IMR-90 (cell line): ENCODE data around the gene FASTKD1. TPM values are rescaled to one million over a fixed set of nuclear protein-coding genes. Genes with fewer than 3 reads are reported as not detected.

Source experiments
- ATAC-seq: fragments of 200-7000 bp; cut with Tn5 transposase; 2 replicates; pipeline ENCODE4 v1.9.1; 2020; ENCODE audit warnings: low read depth, mild to moderate bottlenecking, moderate library complexity
- BruUV-seq: library from RNA; stranded (reverse); fragments of 400-500 nt; replicated peaks from 2 replicates; lab custom pipeline; 2021; lab: Mats Ljungman, UMichigan
- CTCF ChIA-PET: fragments of 300-600 bp; formaldehyde crosslinking; extraction: SDS; loops from one replicate; lab custom pipeline; 2021; ENCODE audit warnings: antibody characterized with exemption; lab: Yijun Ruan, JAX
- POLR2A ChIA-PET: fragments of 300-600 bp; sonication (Branson Sonifier 250); formaldehyde crosslinking; loops from one replicate; lab custom pipeline; 2022; ENCODE audit warnings: antibody characterized with exemption; ENCODE audit not compliant: unreplicated experiment; lab: Charles Lee
- DNase-seq: peaks from one replicate; pipeline ENCODE4 v3.0.0; 2013
- H2AFZ ChIP-seq: replicated peaks from 2 replicates; pipeline ENCODE3; 2013; ENCODE audit warnings: low read length, mild to moderate bottlenecking; ENCODE audit not compliant: poor library complexity
- H2AK5ac ChIP-seq: 2 replicates; pipeline ENCODE4 v1.6.1; 2013; ENCODE audit warnings: low read depth, low read length, inconsistent platforms
- H2AK9ac ChIP-seq: replicated peaks from 2 replicates; pipeline ENCODE3; 2013; ENCODE audit warnings: mild to moderate bottlenecking, low read depth, low read length, moderate library complexity; ENCODE audit not compliant: poor library complexity
- H2BK120ac ChIP-seq: 2 replicates; pipeline ENCODE4 v1.6.1; 2013; ENCODE audit warnings: low read depth, low read length, inconsistent platforms
- H2BK15ac ChIP-seq: 3 replicates; pipeline ENCODE4 v1.6.1; 2013; ENCODE audit warnings: low read depth, low read length, inconsistent platforms
- H2BK20ac ChIP-seq: 2 replicates; pipeline ENCODE4 v1.6.1; 2013; ENCODE audit warnings: low read depth, mild to moderate bottlenecking, inconsistent platforms, low read length, moderate library complexity
- H2BK5ac ChIP-seq: 2 replicates; pipeline ENCODE4 v1.6.1; 2013; ENCODE audit warnings: mild to moderate bottlenecking, low read depth, low read length, inconsistent platforms; ENCODE audit not compliant: poor library complexity, severe bottlenecking
- H3K14ac ChIP-seq: replicated peaks from 2 replicates; pipeline ENCODE4 v1.6.1; 2013; ENCODE audit warnings: low read depth, low read length, inconsistent platforms
- H3K18ac ChIP-seq: 2 replicates; pipeline ENCODE4 v1.6.1; 2013; ENCODE audit warnings: low read depth, low read length, control low read depth
- H3K23ac ChIP-seq: 2 replicates; pipeline ENCODE4 v1.6.1; 2013; ENCODE audit warnings: low read depth, low read length, inconsistent platforms
- H3K27ac ChIP-seq: 2 replicates; pipeline ENCODE4 v1.5.1; 2013; ENCODE audit warnings: mild to moderate bottlenecking, control low read depth, low read length; ENCODE audit not compliant: insufficient read depth
- H3K27me3 ChIP-seq: 2 replicates; pipeline ENCODE4 v1.6.1; 2013; ENCODE audit warnings: low read length; ENCODE audit not compliant: control insufficient read depth, insufficient read depth
- H3K36me3 ChIP-seq: 2 replicates; pipeline ENCODE4 v1.6.1; 2013; ENCODE audit warnings: low read length, mixed read lengths; ENCODE audit not compliant: control insufficient read depth, insufficient read depth
- H3K4ac ChIP-seq: 2 replicates; pipeline ENCODE4 v1.6.1; 2013; ENCODE audit warnings: low read depth, low read length, inconsistent platforms
- H3K4me1 ChIP-seq: 2 replicates; pipeline ENCODE4 v1.6.1; 2013; ENCODE audit warnings: low read length, mixed read lengths; ENCODE audit not compliant: control insufficient read depth, insufficient read depth
- H3K4me2 ChIP-seq: 2 replicates; pipeline ENCODE4 v1.6.1; 2013; ENCODE audit warnings: low read depth, mild to moderate bottlenecking, control low read depth, low read length, moderate library complexity
- H3K4me3 ChIP-seq: 2 replicates; pipeline ENCODE4 v1.5.1; 2013; ENCODE audit warnings: low read depth, mild to moderate bottlenecking, control low read depth, low read length, moderate library complexity; ENCODE audit not compliant: insufficient read depth
- H3K56ac ChIP-seq: 2 replicates; pipeline ENCODE4 v1.6.1; 2013; ENCODE audit warnings: low read length, inconsistent platforms; ENCODE audit not compliant: insufficient read depth; ENCODE audit errors: extremely low read depth
- H3K79me1 ChIP-seq, 2 experiments: 2 replicates each; pipeline ENCODE4 v1.6.1; 2013; ENCODE audit warnings: low read length in 2 of 2, inconsistent platforms in 1 of 2, low read depth in 1 of 2
- H3K9ac ChIP-seq: 2 replicates; pipeline ENCODE4 v1.6.1; 2013; ENCODE audit warnings: low read depth, low read length, control low read depth
- H3K9me1 ChIP-seq: 2 replicates; pipeline ENCODE4 v1.6.1; 2013; ENCODE audit warnings: low read length, inconsistent platforms; ENCODE audit not compliant: insufficient read depth
- H3K9me3 ChIP-seq: 2 replicates; pipeline ENCODE4 v1.6.1; 2013; ENCODE audit warnings: low read length; ENCODE audit not compliant: control insufficient read depth, insufficient read depth
- H4K20me1 ChIP-seq: 2 replicates; pipeline ENCODE4 v1.6.1; 2013; ENCODE audit warnings: low read length, inconsistent platforms; ENCODE audit not compliant: insufficient read depth
- H4K5ac ChIP-seq: 2 replicates; pipeline ENCODE4 v1.6.1; 2013; ENCODE audit warnings: mild to moderate bottlenecking, low read depth, low read length, control low read depth
- H4K8ac ChIP-seq, 2 experiments: 2 replicates each; pipeline ENCODE4 v1.6.1; 2013; ENCODE audit warnings: low read depth in 2 of 2, low read length in 2 of 2, control low read depth in 1 of 2, inconsistent platforms in 1 of 2
- H4K91ac ChIP-seq: 2 replicates; pipeline ENCODE4 v1.6.1; 2013; ENCODE audit warnings: low read depth, low read length, inconsistent platforms; ENCODE audit not compliant: insufficient read depth
- MAZ ChIP-seq: IDR thresholded peaks from 2 replicates; pipeline ENCODE4 v1.6.1; 2012; ENCODE audit warnings: low read depth, mild to moderate bottlenecking, low read length, improper control_type of control experiment, moderate library complexity, borderline replicate concordance
- MXI1 ChIP-seq: IDR thresholded peaks from 2 replicates; pipeline ENCODE4 v1.6.1; 2012; ENCODE audit warnings: low read depth, mild to moderate bottlenecking, low read length, moderate library complexity, borderline replicate concordance
- SMC3 ChIP-seq: fragments of 150-350 bp; IDR thresholded peaks from 2 replicates; pipeline ENCODE4 v1.6.1; 2016; ENCODE audit warnings: low read depth, mild to moderate bottlenecking, antibody characterized with exemption, low read length, moderate library complexity
- dilution Hi-C: fragments of 300-500 bp; cut with HindIII; formaldehyde crosslinking; loops from one replicate; pipeline ENCODE4 v1.14.3; 2018; ENCODE audit warnings: low sequenced_read_pairs; ENCODE audit not compliant: unreplicated experiment
- in situ Hi-C: fragments of 300-500 bp; cut with MboI; formaldehyde crosslinking; loops from 3 replicates; pipeline ENCODE4 v1.14.3; 2019; ENCODE audit warnings: low sequenced_read_pairs, inconsistent platforms, mixed read lengths
- intact Hi-C: fragments of 100-400 bp; cut with micrococcal nuclease; formaldehyde crosslinking; loops from 2 replicates; pipeline ENCODE4 v1.10.0; 2022
- polyA plus RNA-seq, 3 experiments: library from polyadenylated mRNA; depleted of rRNA; stranded (reverse); fragments of >200 nt; gene quantifications; 2 replicates each; pipeline ENCODE4 v1.2.3, GENCODE V29; 2012; ENCODE audit warnings: low replicate concordance in 1 of 3
- total RNA-seq: library from RNA; depleted of rRNA; stranded (reverse); fragments of >200 nt; gene quantifications from 2 replicates; pipeline ENCODE4 v1.2.3, GENCODE V29; 2012

FASTKD1 gene
- total and polyA plus RNA-seq, 2 of the 4 experiments (the other 2 are of a cell fraction), result 11.4 to 11.5 TPM

- H3K27me3 ChIP-seq, result no peaks in the 10 kb centered on the region
- no peaks in the 10 kb centered on the region for H3K4me1 ChIP-seq
- DNase-seq (no peak), ATAC-seq (no peak)
- in situ Hi-C loops, result no loop called here
- peaks cover 3% of the 10 kb centered on the region; the same call in 1 of the 2 replicates for H3K36me3 ChIP-seq
- CTCF ChIA-PET, result interaction anchor here (1.6 kb wide), 1 partner anchor 11 kb away, joined by 4 read pairs; no protein-coding TSS in a partner anchor
- no peak overlapping the region for H2AK9ac ChIP-seq
- no peak overlapping the region for H3K23ac ChIP-seq
- POLR2A ChIA-PET, result no interaction called here
- no peak overlapping the region for H3K4me2 ChIP-seq
- no peak overlapping the region for H3K18ac ChIP-seq
- no peak overlapping the region for H2BK5ac ChIP-seq
- no peak overlapping the region for H3K4ac ChIP-seq
- no peak overlapping the region for H2AK5ac ChIP-seq
- H3K9me3 ChIP-seq, result no peaks in the 10 kb centered on the region
- no peaks in the 10 kb centered on the region for H3K9me1 ChIP-seq
- H3K79me1 ChIP-seq, result no peaks in the 10 kb centered on the region
- H3K14ac ChIP-seq, result no peak overlapping the region
- no peak overlapping the region for H3K27ac ChIP-seq
- H2BK15ac ChIP-seq, result no peak overlapping the region
- intact Hi-C loops, result no loop called here
- no peak overlapping the region for H4K8ac ChIP-seq
- no peak overlapping the region for H3K9ac ChIP-seq
- BruUV-seq, result no TSS peak
- no peak overlapping the region for H3K4me3 ChIP-seq
- no peaks in the 10 kb centered on the region for H4K20me1 ChIP-seq
- H2BK120ac ChIP-seq, result no peak overlapping the region
- TF ChIP-seq SMC3 (no peak), MXI1 (no peak), MAZ (no peak)
- H4K5ac ChIP-seq, result no peak overlapping the region
- dilution Hi-C loops, result no loop called here
- no peak overlapping the region for H3K56ac ChIP-seq
- H2AFZ ChIP-seq, result no peak overlapping the region
- H2BK20ac ChIP-seq, result no peak overlapping the region
- no peak overlapping the region for H4K91ac ChIP-seq
Measured at GRCh38 chr2:169491378-169491777, 82.3 kb downstream of the FASTKD1 start.
